GM23338 (cell line): Measurements from ENCODE around the gene GPR35. TPM values are rescaled to one million over a fixed set of nuclear protein-coding genes. Genes with fewer than 3 reads are reported as not detected.
A peak's percentile ranks its signal among the peaks of the same experiment; 100 is the strongest.

ENCODE experiments used
- ATAC-seq: fragments of 200-7000 bp; cut with Tn5 transposase; 3 replicates; pipeline ENCODE4 v1.9.1; 2020
- DNase-seq: peaks from one replicate; pipeline ENCODE4 v3.0.0-alpha.2; 2015; ENCODE audit warnings: low spot score
- H2AFZ ChIP-seq: fragments of 200-600 bp; sonication (generic); 2 replicates; pipeline ENCODE4 v1.8.0; 2016; ENCODE audit warnings: antibody characterized with exemption, mild to moderate bottlenecking, moderate library complexity
- H3F3A ChIP-seq: fragments of 200-600 bp; sonication (generic); replicated peaks from 2 replicates; pipeline ENCODE4 v1.8.0; 2017; ENCODE audit warnings: antibody characterized with exemption, mixed run types, low read depth
- H3K27ac ChIP-seq: fragments of 200-600 bp; sonication (generic); 2 replicates; pipeline ENCODE4 v1.6.1; 2016; ENCODE audit warnings: low read depth
- H3K27me3 ChIP-seq: fragments of 200-600 bp; sonication (generic); 2 replicates; pipeline ENCODE4 v1.8.0; 2016; ENCODE audit warnings: mild to moderate bottlenecking, mixed run types, moderate library complexity; ENCODE audit not compliant: insufficient read depth
- H3K36me3 ChIP-seq: fragments of 200-600 bp; sonication (generic); 2 replicates; pipeline ENCODE4 v1.8.0; 2016; ENCODE audit warnings: mild to moderate bottlenecking; ENCODE audit not compliant: insufficient read depth
- H3K4me1 ChIP-seq: fragments of 200-600 bp; sonication (generic); 2 replicates; pipeline ENCODE4 v1.8.0; 2016; ENCODE audit warnings: mild to moderate bottlenecking, moderate library complexity; ENCODE audit not compliant: insufficient read depth
- H3K4me2 ChIP-seq: fragments of 200-600 bp; sonication (generic); 2 replicates; pipeline ENCODE4 v1.7.1; 2017; ENCODE audit warnings: mixed run types
- H3K4me3 ChIP-seq: fragments of 200-600 bp; sonication (generic); 2 replicates; pipeline ENCODE4 v1.6.1; 2016; ENCODE audit warnings: mixed run types
- H3K79me2 ChIP-seq: fragments of 200-600 bp; sonication (generic); replicated peaks from 2 replicates; pipeline ENCODE4 v1.8.0; 2017; ENCODE audit warnings: mild to moderate bottlenecking; ENCODE audit not compliant: insufficient read depth
- H3K9me2 ChIP-seq: fragments of 200-600 bp; sonication (generic); 2 replicates; pipeline ENCODE4 v1.8.0; 2017; ENCODE audit not compliant: insufficient read depth
- H4K20me1 ChIP-seq: fragments of 200-600 bp; sonication (generic); replicated peaks from 2 replicates; pipeline ENCODE4 v1.8.0; 2017; ENCODE audit warnings: mild to moderate bottlenecking; ENCODE audit not compliant: insufficient read depth
- H3K27ac Mint-ChIP-seq: 2 replicates; pipeline ENCODE4 v1.8.0; 2020; ENCODE audit warnings: inconsistent platforms, mild to moderate bottlenecking, moderate library complexity, mixed read lengths
- H3K27me3 Mint-ChIP-seq: 3 replicates; pipeline ENCODE4 v1.8.0; 2022; ENCODE audit warnings: low read depth, mild to moderate bottlenecking, moderate library complexity, mixed read lengths, inconsistent platforms; ENCODE audit not compliant: insufficient read depth, poor library complexity
- H3K36me3 Mint-ChIP-seq: 3 replicates; pipeline ENCODE4 v1.8.0; 2021; ENCODE audit warnings: low read depth, mild to moderate bottlenecking, inconsistent platforms, moderate library complexity, mixed read lengths
- H3K4me1 Mint-ChIP-seq: 3 replicates; pipeline ENCODE4 v1.8.0; 2020; ENCODE audit warnings: mild to moderate bottlenecking, inconsistent platforms, mixed read lengths
- H3K4me3 Mint-ChIP-seq: 3 replicates; pipeline ENCODE4 v1.8.0; 2021; ENCODE audit warnings: moderate library complexity, mild to moderate bottlenecking, inconsistent platforms, mixed read lengths
- H3K9me3 Mint-ChIP-seq: 3 replicates; pipeline ENCODE4 v1.8.0; 2020; ENCODE audit warnings: moderate library complexity, mild to moderate bottlenecking, inconsistent platforms, mixed read lengths
- CREB1 ChIP-seq: fragments of 250-450 bp; sonication (Bioruptor Pico); IDR thresholded peaks from 2 replicates; pipeline ENCODE4 v1.5.0; 2020; ENCODE audit warnings: low read depth, mild to moderate bottlenecking, moderate library complexity
- EZH2 ChIP-seq: fragments of 200-600 bp; sonication (generic); IDR thresholded peaks from one replicate; pipeline ENCODE4 v1.8.0; 2017; ENCODE audit warnings: antibody characterized with exemption, mild to moderate bottlenecking, low read depth; ENCODE audit not compliant: unreplicated experiment
- EZH2phosphoT487 ChIP-seq: fragments of 200-600 bp; sonication (generic); IDR thresholded peaks from one replicate; pipeline ENCODE4 v1.8.1; 2018; ENCODE audit warnings: antibody characterized with exemption; ENCODE audit not compliant: unreplicated experiment
- JUNB ChIP-seq: IDR thresholded peaks from one replicate; pipeline ENCODE4 v1.6.1; 2016; ENCODE audit warnings: antibody characterized with exemption; ENCODE audit not compliant: unreplicated experiment
- NANOG ChIP-seq: IDR thresholded peaks from 2 replicates; pipeline ENCODE4 v1.6.1; 2016; ENCODE audit warnings: antibody characterized with exemption, borderline replicate concordance
- POLR2AphosphoS5 ChIP-seq: IDR thresholded peaks from 2 replicates; pipeline ENCODE4 v1.6.1; 2016; ENCODE audit warnings: antibody characterized with exemption, low read depth
- STAT1 ChIP-seq: IDR thresholded peaks from one replicate; pipeline ENCODE4 v1.6.1; 2016; ENCODE audit warnings: antibody characterized with exemption; ENCODE audit not compliant: unreplicated experiment
- ZNF114 ChIP-seq: fragments of 250-450 bp; sonication (Bioruptor Pico); IDR thresholded peaks from 2 replicates; pipeline ENCODE4 v1.5.0; 2020; ENCODE audit warnings: mild to moderate bottlenecking, moderate library complexity
- ZNF331 ChIP-seq: fragments of 250-450 bp; sonication (Bioruptor Pico); IDR thresholded peaks from 2 replicates; pipeline ENCODE4 v1.5.0; 2020; ENCODE audit warnings: low read depth, mild to moderate bottlenecking, moderate library complexity
- polyA plus RNA-seq: library from polyadenylated mRNA; unstranded; fragments of >200 nt; fragmentation: Nextera tagmentation; extraction: Ambion mirVana; gene quantifications from 2 replicates; pipeline ENCODE4 v1.2.1, GENCODE V29; 2016
- total RNA-seq: library from RNA; depleted of rRNA; stranded (reverse); fragments of >200 nt; shearing (Covaris generic); gene quantifications from 2 replicates; pipeline ENCODE4 v1.2.3, GENCODE V29; 2014
- TF ChIP-seq, protein P1 (sequence below): IDR thresholded peaks from 2 replicates; pipeline ENCODE4 v1.6.1; 2016; ENCODE audit warnings: antibody characterized with exemption
- TF ChIP-seq, protein P2 (sequence below): fragments of 250-450 bp; sonication (Bioruptor Pico); IDR thresholded peaks from 2 replicates; pipeline ENCODE4 v1.5.0; 2020; ENCODE audit warnings: mild to moderate bottlenecking, moderate library complexity
- TF ChIP-seq, protein P3 (sequence below), 2 experiments: fragments of 200-600 bp in 1 of 2; sonication (generic) in 1 of 2; conservative IDR thresholded peaks; 2 replicates each; pipeline versions ENCODE4 v1.5.1 to v1.6.1; 2016 to 2017; ENCODE audit warnings: antibody characterized with exemption in 2 of 2, low read depth in 2 of 2, mild to moderate bottlenecking in 2 of 2, moderate library complexity in 1 of 2
- TF ChIP-seq, protein P4 (sequence below): IDR thresholded peaks from one replicate; pipeline ENCODE4 v1.6.1; 2018; ENCODE audit warnings: antibody characterized with exemption; ENCODE audit not compliant: unreplicated experiment

Gene GPR35
- total and polyA plus RNA-seq, 2 experiments from 2014 or later = not detected

DNA sequence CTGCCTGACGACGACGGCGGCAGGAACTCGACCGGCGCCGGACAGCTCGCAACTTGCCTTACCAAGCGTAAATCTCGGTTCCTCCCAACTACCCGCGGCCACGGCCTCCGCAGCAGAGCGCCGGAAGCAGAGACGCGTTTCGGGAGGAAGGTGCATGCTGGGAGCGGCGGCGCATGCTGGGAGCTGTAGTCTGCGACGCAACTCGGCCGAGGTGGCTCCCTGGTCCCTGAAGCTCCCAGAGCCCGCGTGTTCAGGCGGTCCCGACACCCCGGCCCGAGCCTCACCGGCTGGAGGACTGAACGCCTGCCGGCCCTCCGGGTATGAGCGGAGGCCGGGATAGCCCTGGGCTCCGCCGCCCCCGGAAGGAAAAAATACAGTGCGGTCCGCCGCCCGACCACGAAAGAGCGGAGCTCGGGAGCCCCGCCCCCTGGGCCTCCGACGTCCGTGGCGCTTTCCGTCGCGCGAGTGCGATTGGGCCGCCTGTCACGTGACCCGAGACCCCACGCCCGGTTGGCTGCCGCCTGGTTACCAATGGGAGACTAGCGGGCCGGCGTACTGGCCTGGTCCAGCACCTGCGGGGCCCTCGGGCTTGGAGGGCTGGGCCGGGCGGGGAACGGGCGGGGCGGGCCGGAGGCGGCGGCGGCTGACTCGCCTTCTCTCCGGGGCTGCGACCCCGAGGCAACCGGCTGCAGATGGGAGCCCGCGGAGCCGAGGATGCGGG, 38.9 kb upstream of the GPR35 start, which contains the start of gene CAPN10:
Gene CAPN10 (plus strand): TSS at position 537 of the 721 bp plus-strand sequence. CDS start 178 bp downstream, at position 715.
- peak within 1 kb of the TSS; percentile 96 for H3K4me3 Mint-ChIP-seq
- Histone ChIP-seq H3K4me1 (peaks cover 20% of the 10 kb centered on the region), H3K36me3 (no peaks in the 10 kb centered on the region), H3F3A (no peaks in the 10 kb centered on the region), H4K20me1 (peaks cover 26% of the 10 kb centered on the region), H3K79me2 (peaks cover 84% of the 10 kb centered on the region), H2AFZ (peak within 1 kb of the TSS; percentile 93), H3K4me2 (peak within 1 kb of the TSS; percentile 97), H3K27me3 (no peaks in the 10 kb centered on the region), H3K27ac (0 out of 2 replicates have a peak within 1 kb of the TSS, but pooled peaks have one; percentile 39), H3K9me2 (no peaks in the 10 kb centered on the region), H3K4me3 (peak within 1 kb of the TSS; percentile 94)
- peaks cover 36% of the 10 kb centered on the region for H3K4me1 Mint-ChIP-seq
- H3K27ac Mint-ChIP-seq = peak within 1 kb of the TSS; percentile 88
- ATAC-seq (peak; percentile 85), DNase-seq (peak; percentile 98)
- no peak for TF ChIP-seq NANOG
- TF ChIP-seq EZH2phosphoT487 = no peak
- TF ChIP-seq JUNB = no peak
- TF ChIP-seq, protein P1, sequence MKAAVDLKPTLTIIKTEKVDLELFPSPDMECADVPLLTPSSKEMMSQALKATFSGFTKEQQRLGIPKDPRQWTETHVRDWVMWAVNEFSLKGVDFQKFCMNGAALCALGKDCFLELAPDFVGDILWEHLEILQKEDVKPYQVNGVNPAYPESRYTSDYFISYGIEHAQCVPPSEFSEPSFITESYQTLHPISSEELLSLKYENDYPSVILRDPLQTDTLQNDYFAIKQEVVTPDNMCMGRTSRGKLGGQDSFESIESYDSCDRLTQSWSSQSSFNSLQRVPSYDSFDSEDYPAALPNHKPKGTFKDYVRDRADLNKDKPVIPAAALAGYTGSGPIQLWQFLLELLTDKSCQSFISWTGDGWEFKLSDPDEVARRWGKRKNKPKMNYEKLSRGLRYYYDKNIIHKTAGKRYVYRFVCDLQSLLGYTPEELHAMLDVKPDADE = peak; percentile 97
- TF ChIP-seq, protein P2, sequence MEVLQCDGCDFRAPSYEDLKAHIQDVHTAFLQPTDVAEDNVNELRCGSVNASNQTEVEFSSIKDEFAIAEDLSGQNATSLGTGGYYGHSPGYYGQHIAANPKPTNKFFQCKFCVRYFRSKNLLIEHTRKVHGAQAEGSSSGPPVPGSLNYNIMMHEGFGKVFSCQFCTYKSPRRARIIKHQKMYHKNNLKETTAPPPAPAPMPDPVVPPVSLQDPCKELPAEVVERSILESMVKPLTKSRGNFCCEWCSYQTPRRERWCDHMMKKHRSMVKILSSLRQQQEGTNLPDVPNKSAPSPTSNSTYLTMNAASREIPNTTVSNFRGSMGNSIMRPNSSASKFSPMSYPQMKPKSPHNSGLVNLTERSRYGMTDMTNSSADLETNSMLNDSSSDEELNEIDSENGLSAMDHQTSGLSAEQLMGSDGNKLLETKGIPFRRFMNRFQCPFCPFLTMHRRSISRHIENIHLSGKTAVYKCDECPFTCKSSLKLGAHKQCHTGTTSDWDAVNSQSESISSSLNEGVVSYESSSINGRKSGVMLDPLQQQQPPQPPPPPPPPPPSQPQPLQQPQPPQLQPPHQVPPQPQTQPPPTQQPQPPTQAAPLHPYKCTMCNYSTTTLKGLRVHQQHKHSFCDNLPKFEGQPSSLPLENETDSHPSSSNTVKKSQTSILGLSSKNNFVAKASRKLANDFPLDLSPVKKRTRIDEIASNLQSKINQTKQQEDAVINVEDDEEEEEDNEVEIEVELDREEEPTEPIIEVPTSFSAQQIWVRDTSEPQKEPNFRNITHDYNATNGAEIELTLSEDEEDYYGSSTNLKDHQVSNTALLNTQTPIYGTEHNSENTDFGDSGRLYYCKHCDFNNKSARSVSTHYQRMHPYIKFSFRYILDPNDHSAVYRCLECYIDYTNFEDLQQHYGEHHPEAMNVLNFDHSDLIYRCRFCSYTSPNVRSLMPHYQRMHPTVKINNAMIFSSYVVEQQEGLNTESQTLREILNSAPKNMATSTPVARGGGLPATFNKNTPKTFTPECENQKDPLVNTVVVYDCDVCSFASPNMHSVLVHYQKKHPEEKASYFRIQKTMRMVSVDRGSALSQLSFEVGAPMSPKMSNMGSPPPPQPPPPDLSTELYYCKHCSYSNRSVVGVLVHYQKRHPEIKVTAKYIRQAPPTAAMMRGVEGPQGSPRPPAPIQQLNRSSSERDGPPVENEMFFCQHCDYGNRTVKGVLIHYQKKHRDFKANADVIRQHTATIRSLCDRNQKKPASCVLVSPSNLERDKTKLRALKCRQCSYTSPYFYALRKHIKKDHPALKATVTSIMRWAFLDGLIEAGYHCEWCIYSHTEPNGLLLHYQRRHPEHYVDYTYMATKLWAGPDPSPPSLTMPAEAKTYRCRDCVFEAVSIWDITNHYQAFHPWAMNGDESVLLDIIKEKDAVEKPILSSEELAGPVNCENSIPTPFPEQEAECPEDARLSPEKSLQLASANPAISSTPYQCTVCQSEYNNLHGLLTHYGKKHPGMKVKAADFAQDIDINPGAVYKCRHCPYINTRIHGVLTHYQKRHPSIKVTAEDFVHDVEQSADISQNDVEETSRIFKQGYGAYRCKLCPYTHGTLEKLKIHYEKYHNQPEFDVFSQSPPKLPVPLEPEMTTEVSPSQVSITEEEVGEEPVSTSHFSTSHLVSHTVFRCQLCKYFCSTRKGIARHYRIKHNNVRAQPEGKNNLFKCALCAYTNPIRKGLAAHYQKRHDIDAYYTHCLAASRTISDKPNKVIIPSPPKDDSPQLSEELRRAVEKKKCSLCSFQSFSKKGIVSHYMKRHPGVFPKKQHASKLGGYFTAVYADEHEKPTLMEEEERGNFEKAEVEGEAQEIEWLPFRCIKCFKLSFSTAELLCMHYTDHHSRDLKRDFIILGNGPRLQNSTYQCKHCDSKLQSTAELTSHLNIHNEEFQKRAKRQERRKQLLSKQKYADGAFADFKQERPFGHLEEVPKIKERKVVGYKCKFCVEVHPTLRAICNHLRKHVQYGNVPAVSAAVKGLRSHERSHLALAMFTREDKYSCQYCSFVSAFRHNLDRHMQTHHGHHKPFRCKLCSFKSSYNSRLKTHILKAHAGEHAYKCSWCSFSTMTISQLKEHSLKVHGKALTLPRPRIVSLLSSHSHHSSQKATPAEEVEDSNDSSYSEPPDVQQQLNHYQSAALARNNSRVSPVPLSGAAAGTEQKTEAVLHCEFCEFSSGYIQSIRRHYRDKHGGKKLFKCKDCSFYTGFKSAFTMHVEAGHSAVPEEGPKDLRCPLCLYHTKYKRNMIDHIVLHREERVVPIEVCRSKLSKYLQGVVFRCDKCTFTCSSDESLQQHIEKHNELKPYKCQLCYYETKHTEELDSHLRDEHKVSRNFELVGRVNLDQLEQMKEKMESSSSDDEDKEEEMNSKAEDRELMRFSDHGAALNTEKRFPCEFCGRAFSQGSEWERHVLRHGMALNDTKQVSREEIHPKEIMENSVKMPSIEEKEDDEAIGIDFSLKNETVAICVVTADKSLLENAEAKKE = no peak
- no peak for TF ChIP-seq EZH2
- no peak for TF ChIP-seq ZNF331
- TF ChIP-seq ZNF114 = no peak
- TF ChIP-seq POLR2AphosphoS5 = peak; percentile 71
- TF ChIP-seq CREB1 (CRISPR knock-in tag) = peak; percentile 79
- TF ChIP-seq, protein P3, sequence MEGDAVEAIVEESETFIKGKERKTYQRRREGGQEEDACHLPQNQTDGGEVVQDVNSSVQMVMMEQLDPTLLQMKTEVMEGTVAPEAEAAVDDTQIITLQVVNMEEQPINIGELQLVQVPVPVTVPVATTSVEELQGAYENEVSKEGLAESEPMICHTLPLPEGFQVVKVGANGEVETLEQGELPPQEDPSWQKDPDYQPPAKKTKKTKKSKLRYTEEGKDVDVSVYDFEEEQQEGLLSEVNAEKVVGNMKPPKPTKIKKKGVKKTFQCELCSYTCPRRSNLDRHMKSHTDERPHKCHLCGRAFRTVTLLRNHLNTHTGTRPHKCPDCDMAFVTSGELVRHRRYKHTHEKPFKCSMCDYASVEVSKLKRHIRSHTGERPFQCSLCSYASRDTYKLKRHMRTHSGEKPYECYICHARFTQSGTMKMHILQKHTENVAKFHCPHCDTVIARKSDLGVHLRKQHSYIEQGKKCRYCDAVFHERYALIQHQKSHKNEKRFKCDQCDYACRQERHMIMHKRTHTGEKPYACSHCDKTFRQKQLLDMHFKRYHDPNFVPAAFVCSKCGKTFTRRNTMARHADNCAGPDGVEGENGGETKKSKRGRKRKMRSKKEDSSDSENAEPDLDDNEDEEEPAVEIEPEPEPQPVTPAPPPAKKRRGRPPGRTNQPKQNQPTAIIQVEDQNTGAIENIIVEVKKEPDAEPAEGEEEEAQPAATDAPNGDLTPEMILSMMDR (conservative IDR thresholded peaks at IDR 0.05; ENCODE audit: low read depth in 2 of 2) = no peak
- TF ChIP-seq, protein P4, sequence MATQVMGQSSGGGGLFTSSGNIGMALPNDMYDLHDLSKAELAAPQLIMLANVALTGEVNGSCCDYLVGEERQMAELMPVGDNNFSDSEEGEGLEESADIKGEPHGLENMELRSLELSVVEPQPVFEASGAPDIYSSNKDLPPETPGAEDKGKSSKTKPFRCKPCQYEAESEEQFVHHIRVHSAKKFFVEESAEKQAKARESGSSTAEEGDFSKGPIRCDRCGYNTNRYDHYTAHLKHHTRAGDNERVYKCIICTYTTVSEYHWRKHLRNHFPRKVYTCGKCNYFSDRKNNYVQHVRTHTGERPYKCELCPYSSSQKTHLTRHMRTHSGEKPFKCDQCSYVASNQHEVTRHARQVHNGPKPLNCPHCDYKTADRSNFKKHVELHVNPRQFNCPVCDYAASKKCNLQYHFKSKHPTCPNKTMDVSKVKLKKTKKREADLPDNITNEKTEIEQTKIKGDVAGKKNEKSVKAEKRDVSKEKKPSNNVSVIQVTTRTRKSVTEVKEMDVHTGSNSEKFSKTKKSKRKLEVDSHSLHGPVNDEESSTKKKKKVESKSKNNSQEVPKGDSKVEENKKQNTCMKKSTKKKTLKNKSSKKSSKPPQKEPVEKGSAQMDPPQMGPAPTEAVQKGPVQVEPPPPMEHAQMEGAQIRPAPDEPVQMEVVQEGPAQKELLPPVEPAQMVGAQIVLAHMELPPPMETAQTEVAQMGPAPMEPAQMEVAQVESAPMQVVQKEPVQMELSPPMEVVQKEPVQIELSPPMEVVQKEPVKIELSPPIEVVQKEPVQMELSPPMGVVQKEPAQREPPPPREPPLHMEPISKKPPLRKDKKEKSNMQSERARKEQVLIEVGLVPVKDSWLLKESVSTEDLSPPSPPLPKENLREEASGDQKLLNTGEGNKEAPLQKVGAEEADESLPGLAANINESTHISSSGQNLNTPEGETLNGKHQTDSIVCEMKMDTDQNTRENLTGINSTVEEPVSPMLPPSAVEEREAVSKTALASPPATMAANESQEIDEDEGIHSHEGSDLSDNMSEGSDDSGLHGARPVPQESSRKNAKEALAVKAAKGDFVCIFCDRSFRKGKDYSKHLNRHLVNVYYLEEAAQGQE = no peak
- TF ChIP-seq STAT1 = no peak
- H3K36me3 Mint-ChIP-seq = peaks cover 6% of the 10 kb centered on the region; the same call in 2 of the 3 replicates
- H3K27me3 Mint-ChIP-seq = peaks cover 19% of the 10 kb centered on the region
- H3K9me3 Mint-ChIP-seq = no peaks in the 10 kb centered on the region
